Endothelial cell of umbilical vein (primary cell): ENCODE measurements around the gene IVD. TPM values are rescaled to one million over a fixed set of nuclear protein-coding genes. Genes with fewer than 3 reads are reported as not detected.

Experiments
- BruUV-seq: library from RNA; stranded (reverse); fragments of 400-500 nt; replicated peaks from 2 replicates; lab custom pipeline; 2021; lab: Mats Ljungman, UMichigan
- CTCF ChIA-PET: fragments of 300-600, 350-600 bp; sonication (Branson Sonifier 250); formaldehyde crosslinking; loops from one replicate; lab custom pipeline; 2021; ENCODE audit warnings: antibody characterized with exemption, inconsistent platforms; lab: Charles Lee
- POLR2A ChIA-PET: fragments of 300-600, 350-600 bp; sonication (Branson Sonifier 250); formaldehyde crosslinking; loops from one replicate; lab custom pipeline; 2021; ENCODE audit warnings: antibody characterized with exemption, inconsistent platforms; lab: Charles Lee
- DNase-seq: peaks from one replicate; pipeline ENCODE4 v3.0.0-alpha.2; 2011; ENCODE audit warnings: low read depth, low spot score
- FAIRE-seq: peaks from 2 replicates; lab custom pipeline; 2011; peaks lifted over from hg19 to GRCh38; lab: Jason Lieb, UNC
- H2AFZ ChIP-seq: 2 replicates; pipeline ENCODE4 v1.6.0; 2012; ENCODE audit warnings: low read depth, low read length, control low read depth, inconsistent platforms
- H3K27ac ChIP-seq: 2 replicates; pipeline ENCODE4 v1.5.1; 2011; ENCODE audit warnings: low read depth, mild to moderate bottlenecking, control low read depth, low read length, moderate library complexity; ENCODE audit not compliant: insufficient read depth
- H3K27me3 ChIP-seq, 2 experiments: 2 replicates each; pipeline versions ENCODE4 v1.6.0 to v1.6.1; 2011; ENCODE audit warnings: low read length in 2 of 2, mixed read lengths in 1 of 2; ENCODE audit not compliant: control insufficient read depth in 2 of 2, insufficient read depth in 2 of 2
- H3K36me3 ChIP-seq, 2 experiments: 2 replicates in 1 of 2; 3 replicates in 1 of 2; pipeline ENCODE4 v1.5.1; 2011; ENCODE audit warnings: low read length in 2 of 2, mild to moderate bottlenecking in 1 of 2, moderate library complexity in 1 of 2; ENCODE audit not compliant: control insufficient read depth in 2 of 2, insufficient read depth in 2 of 2; ENCODE audit errors: extremely low read depth in 1 of 2
- H3K4me1 ChIP-seq: 3 replicates; pipeline ENCODE4 v1.5.1; 2011; ENCODE audit warnings: mild to moderate bottlenecking, low read length; ENCODE audit not compliant: control insufficient read depth, insufficient read depth; ENCODE audit errors: extremely low read depth
- H3K4me2 ChIP-seq: 2 replicates; pipeline ENCODE4 v1.6.1; 2011; ENCODE audit warnings: low read length, control low read depth, mixed read lengths; ENCODE audit not compliant: insufficient read depth
- H3K4me3 ChIP-seq, 3 experiments: fragments of 200-600 bp in 1 of 3; sonication (generic), shearing (Covaris generic) in 1 of 3; replicated peaks in 1 of 3; 2 replicates each; pipeline ENCODE4 v1.5.1; 2011 to 2016; ENCODE audit warnings: control low read depth in 3 of 3, low read length in 3 of 3, mild to moderate bottlenecking in 2 of 3, inconsistent platforms in 1 of 3, low read depth in 1 of 3, moderate library complexity in 1 of 3; ENCODE audit not compliant: insufficient read depth in 1 of 3
- H3K79me2 ChIP-seq: 2 replicates; pipeline ENCODE4 v1.6.0; 2012; ENCODE audit warnings: low read length, inconsistent platforms; ENCODE audit not compliant: control insufficient read depth, insufficient read depth
- H3K9ac ChIP-seq: replicated peaks from 2 replicates; pipeline ENCODE3; 2011; ENCODE audit warnings: low read length, control low read depth; ENCODE audit not compliant: insufficient read depth; ENCODE audit errors: extremely low read depth
- H3K9me1 ChIP-seq: replicated peaks from 3 replicates; pipeline ENCODE4 v1.6.0; 2011; ENCODE audit warnings: mild to moderate bottlenecking, low read length; ENCODE audit not compliant: control insufficient read depth, insufficient read depth; ENCODE audit errors: extremely low read depth
- H3K9me3 ChIP-seq: replicated peaks from 2 replicates; pipeline ENCODE4 v1.5.1; 2012; ENCODE audit warnings: low read length, inconsistent platforms; ENCODE audit not compliant: control insufficient read depth, insufficient read depth
- H4K20me1 ChIP-seq: replicated peaks from 2 replicates; pipeline ENCODE3; 2011; ENCODE audit warnings: mild to moderate bottlenecking, low read length; ENCODE audit not compliant: control insufficient read depth, insufficient read depth; ENCODE audit errors: extremely low read depth
- CTCF ChIP-seq, 2 donors: IDR thresholded peaks; 1 replicate in 1 of 2; 2 replicates in 1 of 2; pipeline ENCODE4 v1.5.1; 2011; ENCODE audit warnings: low read length in 2 of 2, mild to moderate bottlenecking in 2 of 2, moderate library complexity in 2 of 2, control low read depth in 1 of 2, inconsistent platforms in 1 of 2, low read depth in 1 of 2; ENCODE audit not compliant: insufficient read depth in 1 of 2; ENCODE audit errors: extremely low read depth in 1 of 2
- EZH2 ChIP-seq: IDR thresholded peaks from 2 replicates; pipeline ENCODE4 v1.6.1; 2012; ENCODE audit warnings: borderline replicate concordance, low read depth, mild to moderate bottlenecking, moderate library complexity, low read length, inconsistent platforms; ENCODE audit not compliant: severe bottlenecking
- FOS ChIP-seq: IDR thresholded peaks from 2 replicates; pipeline ENCODE4 v1.6.1; 2011; ENCODE audit warnings: mild to moderate bottlenecking, low read length, moderate library complexity, borderline replicate concordance; ENCODE audit not compliant: insufficient read depth
- GATA2 ChIP-seq: IDR thresholded peaks from 2 replicates; pipeline ENCODE4 v1.7.0; 2011; ENCODE audit warnings: low read depth, mild to moderate bottlenecking, moderate library complexity, mixed read lengths, low read length; ENCODE audit not compliant: insufficient read length, insufficient read depth
- JUN ChIP-seq: IDR thresholded peaks from 2 replicates; pipeline ENCODE4 v1.6.1; 2011; ENCODE audit warnings: borderline replicate concordance, low read depth; ENCODE audit not compliant: insufficient read length, insufficient read depth
- MAX ChIP-seq: IDR thresholded peaks from 2 replicates; pipeline ENCODE4 v1.6.1; 2011; ENCODE audit not compliant: insufficient read depth, insufficient read length
- MYC ChIP-seq: IDR thresholded peaks from one replicate; pipeline ENCODE4 v1.6.1; 2011; ENCODE audit warnings: mild to moderate bottlenecking, low read depth, low read length
- POLR2A ChIP-seq: IDR thresholded peaks from 2 replicates; pipeline ENCODE4 v1.6.1; 2012; ENCODE audit warnings: low read depth, mild to moderate bottlenecking, control low read depth, low read length
- POLR2AphosphoS5 ChIP-seq: IDR thresholded peaks from 2 replicates; pipeline ENCODE4 v1.6.1; 2012; ENCODE audit warnings: low read depth, mild to moderate bottlenecking, control low read depth, low read length, moderate library complexity; ENCODE audit not compliant: insufficient read depth
- dilution Hi-C: fragments of 300-500 bp; cut with MboI; formaldehyde crosslinking; loops from one replicate; pipeline ENCODE4 v1.15.0; 2019; ENCODE audit warnings: low sequenced_read_pairs; ENCODE audit not compliant: extremely low pct_ligation_motif_present
- intact Hi-C: fragments of 100-400 bp; cut with micrococcal nuclease; formaldehyde crosslinking; loops from one replicate; pipeline ENCODE4 v1.10.0; 2022
- polyA plus RNA-seq, 4 experiments: library from polyadenylated mRNA; depleted of rRNA in 3 of 4; stranded (reverse) in 3 of 4; unstranded in 1 of 4; fragments of >200 nt; gene quantifications; 2 replicates each; pipeline versions ENCODE4 v1.2.1 to v1.2.3, GENCODE V29; 2011 to 2012; ENCODE audit warnings: missing spikeins in 1 of 4
- total RNA-seq: library from RNA; stranded (reverse); gene quantifications from 2 replicates; pipeline ENCODE4 v1.2.3, GENCODE V29; 2021

Gene IVD
- total and polyA plus RNA-seq, 2 donors (not counting 3 experiments of a cell fraction or from before 2014, with no cell fraction given) = 34.1 to 62.5 TPM

- FAIRE-seq = no peak
Observed at GRCh38 chr15:40456299-40456712, 50.7 kb downstream of the IVD start.

More at GRCh38 chr15:40456299-40456712, 50.7 kb downstream of the IVD start:
- intact Hi-C loops (no loop called here), dilution Hi-C loops (no loop called here)
- no peak overlapping the region for H3K27ac ChIP-seq
- H2AFZ ChIP-seq = no peak overlapping the region
- H3K4me3 ChIP-seq = no peak overlapping the region
- TF ChIP-seq EZH2 (no peak), POLR2AphosphoS5 (no peak), GATA2 (no peak), MAX (no peak), JUN (no peak), FOS (no peak), MYC (no peak), CTCF (IDR thresholded peaks at IDR 0.05; ENCODE audit: extremely low read depth in 1 of 2, insufficient read depth in 1 of 2, low read depth in 1 of 2, low read length in 2 of 2) (no peak), POLR2A (no peak)
- DNase-seq = no peak
- H3K36me3 ChIP-seq = peaks cover 0 to 10% of the 10 kb centered on the region in 2 experiments
- BruUV-seq = no TSS peak
- ChIA-PET POLR2A (no interaction called here), CTCF (interaction anchor here (1.8 kb wide), 1 partner anchor 14 kb away, joined by 7 read pairs; no protein-coding TSS in a partner anchor)
- peaks cover 9% of the 10 kb centered on the region for H3K79me2 ChIP-seq
- H4K20me1 ChIP-seq = peaks cover 3% of the 10 kb centered on the region
- no peaks in the 10 kb centered on the region for H3K27me3 ChIP-seq
- no peak overlapping the region for H3K4me2 ChIP-seq
- H3K4me1 ChIP-seq = no peaks in the 10 kb centered on the region
- H3K9me1 ChIP-seq = no peaks in the 10 kb centered on the region
- H3K9ac ChIP-seq = no peak overlapping the region
- no peaks in the 10 kb centered on the region for H3K9me3 ChIP-seq
